ENCODE results near the gene PRKCE. TPM values are rescaled to one million over a fixed set of nuclear protein-coding genes. Genes with fewer than 3 reads are reported as not detected.

Gene PRKCE
- total RNA-seq, 1 experiment from 2014 or later, result 1.3 TPM

GRCh38 chr2:45747363-45747762 lies 95.9 kb downstream of the PRKCE start:
- H3K79me2 ChIP-seq (ENCODE audit: insufficient read depth, low read length), result no peaks in the 10 kb centered on the region
- H3K79me1 ChIP-seq (ENCODE audit: insufficient read depth, low read depth, low read length, poor library complexity, severe bottlenecking), result no peaks in the 10 kb centered on the region
- Mint-ChIP-seq H3K4me1 (peaks cover 4 to 6% of the 10 kb centered on the region in 2 experiments; a peak in 3 of 4 replicates), H3K9me3 (peaks cover 10 to 11% of the 10 kb centered on the region in 2 experiments), H3K27ac (no peak overlapping the region), H3K36me3 (ENCODE audit: insufficient read depth in 1 of 3, low read depth in 3 of 3) (peaks cover 0 to 10% (median 2%) of the 10 kb centered on the region in 3 experiments; a peak in 4 of 7 replicates), H3K27me3 (ENCODE audit: low read depth) (peaks cover 5% of the 10 kb centered on the region), H3K4me3 (no peak overlapping the region)
- H3K56ac ChIP-seq (ENCODE audit: insufficient read length, low read depth, low read length), result no peak overlapping the region
- H3K4me2 ChIP-seq (ENCODE audit: insufficient read depth, insufficient read length, low read length), result no peak overlapping the region
- no peak overlapping the region for H4K8ac ChIP-seq (replicated peaks; ENCODE audit: insufficient read length, low read depth, low read length)
- H3K9ac ChIP-seq (ENCODE audit: extremely low read depth, insufficient read length, low read length), result no peak overlapping the region
- H3K27me3 ChIP-seq (ENCODE audit: insufficient read depth, low read length), result no peaks in the 10 kb centered on the region
- no peak overlapping the region for H2AK5ac ChIP-seq (ENCODE audit: insufficient read length, low read length)
- H2BK5ac ChIP-seq (ENCODE audit: insufficient read length, low read length), result no peak overlapping the region
- no peak overlapping the region for H2BK120ac ChIP-seq (ENCODE audit: low read depth, low read length, poor library complexity, severe bottlenecking)
- H3K4ac ChIP-seq (ENCODE audit: low read depth, low read length), result no peak overlapping the region
- no peak overlapping the region for H3K23ac ChIP-seq (ENCODE audit: insufficient read length, low read depth, low read length)
- H4K5ac ChIP-seq (ENCODE audit: insufficient read length, low read depth, low read length), result no peak overlapping the region
- no peaks in the 10 kb centered on the region for H3K23me2 ChIP-seq (ENCODE audit: insufficient read length, low read depth, low read length, poor library complexity, severe bottlenecking)
- no peak overlapping the region for H2BK20ac ChIP-seq (ENCODE audit: low read depth, low read length, poor library complexity, severe bottlenecking)
- no peak overlapping the region for H2AFZ ChIP-seq (ENCODE audit: low read length)
- H4K91ac ChIP-seq (ENCODE audit: insufficient read length, low read depth, low read length), result no peak overlapping the region
- no peak overlapping the region for H3T11ph ChIP-seq (ENCODE audit: low read length)
- DNase-seq, result no peak
- no peaks in the 10 kb centered on the region for H3K9me3 ChIP-seq (ENCODE audit: control insufficient read depth, low read depth, low read length)
- TF ChIP-seq, protein P1, sequence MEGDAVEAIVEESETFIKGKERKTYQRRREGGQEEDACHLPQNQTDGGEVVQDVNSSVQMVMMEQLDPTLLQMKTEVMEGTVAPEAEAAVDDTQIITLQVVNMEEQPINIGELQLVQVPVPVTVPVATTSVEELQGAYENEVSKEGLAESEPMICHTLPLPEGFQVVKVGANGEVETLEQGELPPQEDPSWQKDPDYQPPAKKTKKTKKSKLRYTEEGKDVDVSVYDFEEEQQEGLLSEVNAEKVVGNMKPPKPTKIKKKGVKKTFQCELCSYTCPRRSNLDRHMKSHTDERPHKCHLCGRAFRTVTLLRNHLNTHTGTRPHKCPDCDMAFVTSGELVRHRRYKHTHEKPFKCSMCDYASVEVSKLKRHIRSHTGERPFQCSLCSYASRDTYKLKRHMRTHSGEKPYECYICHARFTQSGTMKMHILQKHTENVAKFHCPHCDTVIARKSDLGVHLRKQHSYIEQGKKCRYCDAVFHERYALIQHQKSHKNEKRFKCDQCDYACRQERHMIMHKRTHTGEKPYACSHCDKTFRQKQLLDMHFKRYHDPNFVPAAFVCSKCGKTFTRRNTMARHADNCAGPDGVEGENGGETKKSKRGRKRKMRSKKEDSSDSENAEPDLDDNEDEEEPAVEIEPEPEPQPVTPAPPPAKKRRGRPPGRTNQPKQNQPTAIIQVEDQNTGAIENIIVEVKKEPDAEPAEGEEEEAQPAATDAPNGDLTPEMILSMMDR (conservative IDR thresholded peaks at IDR 0.05), result no peak
- H2BK15ac ChIP-seq (ENCODE audit: low read depth, low read length), result no peak overlapping the region
- no peak overlapping the region for H3K14ac ChIP-seq (ENCODE audit: insufficient read depth, low read length)
- no peak overlapping the region for H3K27ac ChIP-seq (ENCODE audit: insufficient read length, low read depth, low read length)
- no peaks in the 10 kb centered on the region for H4K20me1 ChIP-seq (ENCODE audit: control insufficient read depth, insufficient read depth, insufficient read length)
- H3K18ac ChIP-seq (ENCODE audit: insufficient read length, low read depth, low read length), result no peak overlapping the region
- no peaks in the 10 kb centered on the region for H3K4me1 ChIP-seq (ENCODE audit: insufficient read depth, low read length)
- no peak overlapping the region for H2BK12ac ChIP-seq (ENCODE audit: insufficient read length, low read depth, low read length)
